HepG2 (cell line): Measurements from ENCODE around the gene NBL1. TPM values are rescaled to one million over a fixed set of nuclear protein-coding genes. Genes with fewer than 3 reads are reported as not detected.

ENCODE experiments used
- GFI1 ChIP-seq: sonication (generic); formaldehyde crosslinking; IDR thresholded peaks from 2 replicates; pipeline ENCODE4 v1.5.0; 2020; ENCODE audit warnings: missing genetic modification reagents, mild to moderate bottlenecking, borderline replicate concordance
- MTF2 ChIP-seq: sonication (generic); formaldehyde crosslinking; IDR thresholded peaks from 2 replicates; pipeline ENCODE4 v1.5.0; 2020; ENCODE audit warnings: missing genetic modification reagents, borderline replicate concordance
- MYC ChIP-seq: sonication (generic); formaldehyde crosslinking; IDR thresholded peaks from 2 replicates; pipeline ENCODE4 v1.9.0; 2021; ENCODE audit warnings: missing genetic modification reagents, borderline replicate concordance
- NBN ChIP-seq: fragments of 450-650 bp; conservative IDR thresholded peaks from 2 replicates; pipeline ENCODE4 v1.6.1; 2017
- PRPF4 ChIP-seq: fragments of 200-400 bp; formaldehyde crosslinking; IDR thresholded peaks from 2 replicates; pipeline ENCODE4 v1.6.1; 2016; ENCODE audit warnings: low read length, low read depth; ENCODE audit not compliant: poor library complexity, severe bottlenecking
- RAD51 ChIP-seq: fragments of 450-650 bp; IDR thresholded peaks from 2 replicates; pipeline ENCODE4 v1.6.1; 2016; ENCODE audit warnings: borderline replicate concordance
- TARDBP ChIP-seq: sonication (generic); formaldehyde crosslinking; IDR thresholded peaks from 2 replicates; pipeline ENCODE4 v1.8.0; 2022; ENCODE audit warnings: mild to moderate bottlenecking, missing genetic modification reagents
- TOE1 ChIP-seq: sonication (generic); formaldehyde crosslinking; IDR thresholded peaks from 2 replicates; pipeline ENCODE4 v1.4.0; 2020; ENCODE audit warnings: mild to moderate bottlenecking, missing genetic modification reagents
- ZEB1 ChIP-seq: IDR thresholded peaks from 2 replicates; pipeline ENCODE4 v1.6.1; 2012; ENCODE audit warnings: mild to moderate bottlenecking, low read depth, inconsistent platforms; ENCODE audit not compliant: insufficient replicate concordance
- ZFYVE20 ChIP-seq: sonication (generic); formaldehyde crosslinking; IDR thresholded peaks from 2 replicates; pipeline ENCODE4 v1.8.0; 2023; ENCODE audit warnings: low read depth, mild to moderate bottlenecking, moderate library complexity, missing genetic modification reagents, borderline replicate concordance
- ZNF138 ChIP-seq: sonication (generic); formaldehyde crosslinking; IDR thresholded peaks from 2 replicates; pipeline ENCODE4 v1.5.0; 2020; ENCODE audit warnings: mild to moderate bottlenecking, low read depth, missing genetic modification reagents
- ZNF20 ChIP-seq: sonication (generic); formaldehyde crosslinking; IDR thresholded peaks from 2 replicates; pipeline ENCODE4 v1.4.0; 2020; ENCODE audit warnings: mild to moderate bottlenecking, moderate library complexity, missing genetic modification reagents
- ZNF225 ChIP-seq: sonication (generic); formaldehyde crosslinking; IDR thresholded peaks from 2 replicates; pipeline ENCODE4 v1.4.0; 2020; ENCODE audit warnings: mild to moderate bottlenecking, missing genetic modification reagents
- ZNF235 ChIP-seq: sonication (generic); formaldehyde crosslinking; IDR thresholded peaks from 2 replicates; pipeline ENCODE4 v1.8.1; 2023; ENCODE audit warnings: mild to moderate bottlenecking, missing genetic modification reagents, borderline replicate concordance
- ZNF383 ChIP-seq: sonication (generic); formaldehyde crosslinking; IDR thresholded peaks from 2 replicates; pipeline ENCODE4 v1.4.0; 2020; ENCODE audit warnings: missing genetic modification reagents, mild to moderate bottlenecking, borderline replicate concordance
- ZNF558 ChIP-seq: sonication (generic); formaldehyde crosslinking; IDR thresholded peaks from 2 replicates; pipeline ENCODE4 v1.9.0; 2022; ENCODE audit warnings: mild to moderate bottlenecking, missing genetic modification reagents, borderline replicate concordance
- ZNF567 ChIP-seq: sonication (generic); formaldehyde crosslinking; IDR thresholded peaks from 2 replicates; pipeline ENCODE4 v1.8.1; 2023; ENCODE audit warnings: mild to moderate bottlenecking, missing genetic modification reagents, borderline replicate concordance
- ZNF678 ChIP-seq: sonication (generic); formaldehyde crosslinking; IDR thresholded peaks from 2 replicates; pipeline ENCODE4 v1.4.0; 2020; ENCODE audit warnings: mild to moderate bottlenecking, missing genetic modification reagents
- ZSCAN30 ChIP-seq: sonication (generic); formaldehyde crosslinking; IDR thresholded peaks from 2 replicates; pipeline ENCODE4 v1.5.0; 2020; ENCODE audit warnings: mild to moderate bottlenecking, missing genetic modification reagents
- polyA plus RNA-seq, 8 experiments: library from polyadenylated mRNA; depleted of rRNA in 3 of 8; stranded (reverse) in 7 of 8; unstranded in 1 of 8; fragments of >200 nt; fragmentation: Illumina TruSeq in 4 of 8; extraction: Trizol in 4 of 8; gene quantifications; 2 replicates each; pipeline versions ENCODE4 v1.2.1 to v1.2.3, GENCODE V29; 2011 to 2016; ENCODE audit warnings: low read depth in 4 of 8, missing spikeins in 1 of 8, mixed read lengths in 1 of 8; ENCODE audit not compliant: insufficient read depth in 1 of 8
- total RNA-seq, 5 experiments: library from RNA; depleted of rRNA; stranded (reverse); fragments of >200 nt; fragmentation: Illumina TruSeq; extraction: Trizol; gene quantifications; 2 replicates each; pipeline ENCODE4 v1.2.3, GENCODE V29; 2016; ENCODE audit warnings: low read depth in 1 of 5
- TF ChIP-seq, protein P1 (sequence below): sonication (generic); formaldehyde crosslinking; IDR thresholded peaks from 2 replicates; pipeline ENCODE4 v1.5.1; 2020; ENCODE audit warnings: missing genetic modification reagents, mild to moderate bottlenecking, borderline replicate concordance
- TF ChIP-seq, protein P2 (sequence below): sonication (generic); formaldehyde crosslinking; IDR thresholded peaks from 2 replicates; pipeline ENCODE4 v1.4.0; 2020; ENCODE audit warnings: missing genetic modification reagents
- TF ChIP-seq, protein P3 (sequence below): sonication (generic); formaldehyde crosslinking; IDR thresholded peaks from 2 replicates; pipeline ENCODE4 v1.5.0; 2020; ENCODE audit warnings: mild to moderate bottlenecking, low read depth, missing genetic modification reagents, borderline replicate concordance
- TF ChIP-seq, protein P4 (sequence below): sonication (generic); formaldehyde crosslinking; IDR thresholded peaks from 2 replicates; pipeline ENCODE4 v1.4.0; 2020; ENCODE audit warnings: mild to moderate bottlenecking, missing genetic modification reagents

The NBL1 gene
- total and polyA plus RNA-seq, 2 of the 13 experiments (the other 11 are each of a cell fraction or from before 2014, with no cell fraction given), result 2.7 to 13.8 TPM

DNA sequence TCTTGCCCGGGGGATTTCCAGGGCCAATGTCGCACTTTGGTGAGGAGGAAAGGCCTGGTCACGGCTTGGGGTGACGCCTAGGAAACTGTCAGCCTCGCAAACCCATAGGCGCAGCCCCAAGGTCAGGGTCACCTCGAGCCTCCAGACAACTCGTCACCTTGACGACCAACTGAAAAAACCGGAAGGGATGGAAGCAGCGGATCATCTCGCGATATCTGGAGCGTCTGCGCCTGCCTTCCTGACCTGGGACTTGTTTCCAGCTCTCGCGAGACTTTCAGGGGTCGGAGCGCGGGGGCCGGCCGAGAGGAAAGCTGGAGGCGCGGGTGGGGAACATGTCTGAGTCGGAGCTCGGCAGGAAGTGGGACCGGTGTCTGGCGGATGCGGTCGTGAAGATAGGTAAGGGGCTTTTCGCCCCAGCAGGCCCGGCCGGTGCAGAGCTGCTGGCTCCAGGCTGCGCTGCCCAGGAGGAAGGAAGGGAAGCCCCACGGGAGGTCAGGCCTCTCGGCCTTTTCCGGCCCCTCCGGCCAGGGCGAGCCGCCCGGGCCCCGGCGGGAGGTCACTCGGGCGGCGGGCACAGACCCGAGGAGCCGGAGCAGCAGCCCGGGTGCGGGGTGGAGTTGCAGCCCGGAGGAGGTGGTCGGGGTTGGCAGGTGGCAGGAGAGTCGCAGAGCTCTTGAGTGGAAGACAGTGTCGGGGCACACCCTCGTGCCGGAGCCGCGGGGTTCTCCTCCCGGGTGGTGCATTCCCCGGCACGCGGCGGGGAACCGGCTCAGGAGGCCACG, 47.2 kb upstream of the NBL1 start (continued):
- TF ChIP-seq, protein P1, sequence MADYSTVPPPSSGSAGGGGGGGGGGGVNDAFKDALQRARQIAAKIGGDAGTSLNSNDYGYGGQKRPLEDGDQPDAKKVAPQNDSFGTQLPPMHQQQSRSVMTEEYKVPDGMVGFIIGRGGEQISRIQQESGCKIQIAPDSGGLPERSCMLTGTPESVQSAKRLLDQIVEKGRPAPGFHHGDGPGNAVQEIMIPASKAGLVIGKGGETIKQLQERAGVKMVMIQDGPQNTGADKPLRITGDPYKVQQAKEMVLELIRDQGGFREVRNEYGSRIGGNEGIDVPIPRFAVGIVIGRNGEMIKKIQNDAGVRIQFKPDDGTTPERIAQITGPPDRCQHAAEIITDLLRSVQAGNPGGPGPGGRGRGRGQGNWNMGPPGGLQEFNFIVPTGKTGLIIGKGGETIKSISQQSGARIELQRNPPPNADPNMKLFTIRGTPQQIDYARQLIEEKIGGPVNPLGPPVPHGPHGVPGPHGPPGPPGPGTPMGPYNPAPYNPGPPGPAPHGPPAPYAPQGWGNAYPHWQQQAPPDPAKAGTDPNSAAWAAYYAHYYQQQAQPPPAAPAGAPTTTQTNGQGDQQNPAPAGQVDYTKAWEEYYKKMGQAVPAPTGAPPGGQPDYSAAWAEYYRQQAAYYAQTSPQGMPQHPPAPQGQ (CRISPR knock-in tag), result no peak
- no peak for TF ChIP-seq ZNF383
- TF ChIP-seq ZNF558 (CRISPR knock-in tag), result no peak
- TF ChIP-seq, protein P2, sequence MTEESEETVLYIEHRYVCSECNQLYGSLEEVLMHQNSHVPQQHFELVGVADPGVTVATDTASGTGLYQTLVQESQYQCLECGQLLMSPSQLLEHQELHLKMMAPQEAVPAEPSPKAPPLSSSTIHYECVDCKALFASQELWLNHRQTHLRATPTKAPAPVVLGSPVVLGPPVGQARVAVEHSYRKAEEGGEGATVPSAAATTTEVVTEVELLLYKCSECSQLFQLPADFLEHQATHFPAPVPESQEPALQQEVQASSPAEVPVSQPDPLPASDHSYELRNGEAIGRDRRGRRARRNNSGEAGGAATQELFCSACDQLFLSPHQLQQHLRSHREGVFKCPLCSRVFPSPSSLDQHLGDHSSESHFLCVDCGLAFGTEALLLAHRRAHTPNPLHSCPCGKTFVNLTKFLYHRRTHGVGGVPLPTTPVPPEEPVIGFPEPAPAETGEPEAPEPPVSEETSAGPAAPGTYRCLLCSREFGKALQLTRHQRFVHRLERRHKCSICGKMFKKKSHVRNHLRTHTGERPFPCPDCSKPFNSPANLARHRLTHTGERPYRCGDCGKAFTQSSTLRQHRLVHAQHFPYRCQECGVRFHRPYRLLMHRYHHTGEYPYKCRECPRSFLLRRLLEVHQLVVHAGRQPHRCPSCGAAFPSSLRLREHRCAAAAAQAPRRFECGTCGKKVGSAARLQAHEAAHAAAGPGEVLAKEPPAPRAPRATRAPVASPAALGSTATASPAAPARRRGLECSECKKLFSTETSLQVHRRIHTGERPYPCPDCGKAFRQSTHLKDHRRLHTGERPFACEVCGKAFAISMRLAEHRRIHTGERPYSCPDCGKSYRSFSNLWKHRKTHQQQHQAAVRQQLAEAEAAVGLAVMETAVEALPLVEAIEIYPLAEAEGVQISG (CRISPR knock-in tag), result peak; percentile 48; the same call in 1 of the 2 replicates
- no peak for TF ChIP-seq ZEB1
- TF ChIP-seq, protein P3, sequence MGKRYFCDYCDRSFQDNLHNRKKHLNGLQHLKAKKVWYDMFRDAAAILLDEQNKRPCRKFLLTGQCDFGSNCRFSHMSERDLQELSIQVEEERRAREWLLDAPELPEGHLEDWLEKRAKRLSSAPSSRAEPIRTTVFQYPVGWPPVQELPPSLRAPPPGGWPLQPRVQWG, result no peak
- no peak for TF ChIP-seq RAD51
- no peak for TF ChIP-seq NBN
- no peak for TF ChIP-seq PRPF4
- TF ChIP-seq MYC (CRISPR knock-in tag), result peak; percentile 73
- TF ChIP-seq ZFYVE20 (CRISPR knock-in tag), result no peak
- TF ChIP-seq, protein P4, sequence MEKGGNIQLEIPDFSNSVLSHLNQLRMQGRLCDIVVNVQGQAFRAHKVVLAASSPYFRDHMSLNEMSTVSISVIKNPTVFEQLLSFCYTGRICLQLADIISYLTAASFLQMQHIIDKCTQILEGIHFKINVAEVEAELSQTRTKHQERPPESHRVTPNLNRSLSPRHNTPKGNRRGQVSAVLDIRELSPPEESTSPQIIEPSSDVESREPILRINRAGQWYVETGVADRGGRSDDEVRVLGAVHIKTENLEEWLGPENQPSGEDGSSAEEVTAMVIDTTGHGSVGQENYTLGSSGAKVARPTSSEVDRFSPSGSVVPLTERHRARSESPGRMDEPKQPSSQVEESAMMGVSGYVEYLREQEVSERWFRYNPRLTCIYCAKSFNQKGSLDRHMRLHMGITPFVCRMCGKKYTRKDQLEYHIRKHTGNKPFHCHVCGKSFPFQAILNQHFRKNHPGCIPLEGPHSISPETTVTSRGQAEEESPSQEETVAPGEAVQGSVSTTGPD (CRISPR knock-in tag), result no peak
- no peak; the same call in 1 of the 2 replicates for TF ChIP-seq MTF2
- no peak for TF ChIP-seq ZNF235 (CRISPR knock-in tag)
- no peak for TF ChIP-seq TOE1 (CRISPR knock-in tag)
- no peak for TF ChIP-seq ZNF225
- TF ChIP-seq GFI1 (CRISPR knock-in tag), result 0 out of 2 replicates have a peak, but pooled peaks have one; percentile 55
- TF ChIP-seq ZNF567 (CRISPR knock-in tag), result no peak
- no peak for TF ChIP-seq ZNF138
- TF ChIP-seq TARDBP (CRISPR knock-in tag), result peak; percentile 71; the same call in 1 of the 2 replicates
- TF ChIP-seq ZNF678, result no peak
- TF ChIP-seq ZSCAN30, result no peak
- no peak for TF ChIP-seq ZNF20 (CRISPR knock-in tag)
